Gastrocnemius medialis (tissue), 4 donors: ENCODE results near the gene ZFYVE28.

Experiments used
- POLR2A ChIP-seq, 2 donors: fragments of 450-650 bp; IDR thresholded peaks; one replicate each; pipeline ENCODE4 v1.6.1; 2017; ENCODE audit warnings: antibody characterized with exemption in 2 of 2, mild to moderate bottlenecking in 2 of 2, moderate library complexity in 2 of 2
- TF ChIP-seq, protein P1 (sequence below), 5 experiments: fragments of 450-650 bp in 3 of 5; fragments of 200-600 bp in 2 of 5; sonication (generic) in 2 of 5; IDR thresholded peaks in 4 of 5; conservative IDR thresholded peaks in 1 of 5; 1 replicate in 4 of 5; 2 replicates in 1 of 5; pipeline ENCODE4 v1.5.1; 2016 to 2019; ENCODE audit warnings: antibody characterized with exemption in 5 of 5, mild to moderate bottlenecking in 3 of 5, moderate library complexity in 3 of 5

DNA sequence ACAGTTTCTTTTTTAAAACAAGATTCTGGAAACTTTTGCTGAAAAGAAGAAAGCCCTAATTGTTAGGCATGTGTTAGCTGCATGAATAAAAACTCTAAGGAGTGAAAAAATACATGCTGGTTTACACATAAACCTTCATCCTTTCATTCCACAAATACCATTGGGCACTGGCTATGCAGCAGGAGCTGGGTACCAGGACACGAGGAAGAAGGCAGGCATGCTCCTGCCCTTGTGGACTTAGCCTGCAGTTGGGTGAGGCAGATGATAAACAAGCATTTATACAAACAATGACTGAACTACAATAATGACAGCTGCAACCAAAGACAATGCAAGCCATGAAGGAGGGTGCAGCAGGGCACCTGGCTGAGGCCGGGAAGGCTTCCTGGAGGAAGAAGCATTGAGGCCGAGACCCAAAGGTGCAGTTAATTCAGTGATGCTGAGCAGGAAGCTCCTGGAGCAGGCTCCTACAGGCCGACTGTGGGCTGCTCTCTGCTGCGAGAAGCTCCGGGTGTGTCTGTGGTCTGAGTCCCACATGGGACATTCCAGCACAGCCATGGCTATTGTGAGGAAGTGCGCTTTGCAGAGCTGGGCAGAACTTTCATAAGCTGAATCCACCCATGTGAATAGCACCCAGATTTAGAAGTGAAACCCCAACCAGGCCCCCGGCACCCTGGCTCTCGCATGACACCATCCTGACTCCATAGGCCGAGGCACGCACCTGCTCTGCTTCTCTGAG, 112.5 kb downstream of the ZFYVE28 start:
- TF ChIP-seq, protein P1, sequence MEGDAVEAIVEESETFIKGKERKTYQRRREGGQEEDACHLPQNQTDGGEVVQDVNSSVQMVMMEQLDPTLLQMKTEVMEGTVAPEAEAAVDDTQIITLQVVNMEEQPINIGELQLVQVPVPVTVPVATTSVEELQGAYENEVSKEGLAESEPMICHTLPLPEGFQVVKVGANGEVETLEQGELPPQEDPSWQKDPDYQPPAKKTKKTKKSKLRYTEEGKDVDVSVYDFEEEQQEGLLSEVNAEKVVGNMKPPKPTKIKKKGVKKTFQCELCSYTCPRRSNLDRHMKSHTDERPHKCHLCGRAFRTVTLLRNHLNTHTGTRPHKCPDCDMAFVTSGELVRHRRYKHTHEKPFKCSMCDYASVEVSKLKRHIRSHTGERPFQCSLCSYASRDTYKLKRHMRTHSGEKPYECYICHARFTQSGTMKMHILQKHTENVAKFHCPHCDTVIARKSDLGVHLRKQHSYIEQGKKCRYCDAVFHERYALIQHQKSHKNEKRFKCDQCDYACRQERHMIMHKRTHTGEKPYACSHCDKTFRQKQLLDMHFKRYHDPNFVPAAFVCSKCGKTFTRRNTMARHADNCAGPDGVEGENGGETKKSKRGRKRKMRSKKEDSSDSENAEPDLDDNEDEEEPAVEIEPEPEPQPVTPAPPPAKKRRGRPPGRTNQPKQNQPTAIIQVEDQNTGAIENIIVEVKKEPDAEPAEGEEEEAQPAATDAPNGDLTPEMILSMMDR (IDR thresholded peaks at IDR 0.05 in 4 of 5, conservative IDR thresholded peaks at IDR 0.05 in 1 of 5), result no peak
- no peak for TF ChIP-seq POLR2A (IDR thresholded peaks at IDR 0.05)
